ENCODE data around the gene TEN1.

DNA sequence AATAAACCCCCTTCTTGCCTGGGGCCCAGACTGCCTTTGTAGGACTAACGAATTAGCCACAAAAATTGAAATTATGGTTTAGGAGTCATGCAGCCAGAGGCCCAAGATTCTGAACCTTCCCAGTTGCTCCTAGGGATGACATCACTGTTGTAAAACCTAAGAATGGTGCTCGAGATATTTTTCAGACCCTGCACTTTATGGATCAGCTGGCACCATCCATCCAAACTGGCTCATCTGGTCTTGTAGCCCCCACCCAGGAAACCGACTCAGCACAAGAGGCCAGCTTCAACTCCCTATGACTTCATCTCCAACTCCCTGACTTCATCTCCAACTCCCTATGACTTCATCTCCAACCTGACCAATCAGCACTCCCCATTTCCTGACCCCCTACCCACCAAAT lies 59.0 kb downstream of the TEN1 start:
- TF ChIP-seq YY1 (IDR thresholded peaks at IDR 0.05; ENCODE audit: insufficient read depth, insufficient read length) (no peak), SUZ12 (IDR thresholded peaks at IDR 0.05; ENCODE audit: extremely low read depth, insufficient read depth, insufficient read length) (no peak)
